K562 (cell line): ENCODE data around the gene TMEM273. TPM values are rescaled to one million over a fixed set of nuclear protein-coding genes. Genes with fewer than 3 reads are reported as not detected.

Source experiments
- BCL6 ChIP-seq: fragments of 250-450 bp; sonication (Bioruptor Pico); IDR thresholded peaks from 2 replicates; pipeline ENCODE4 v1.4.0; 2020
- HMGXB4 ChIP-seq: sonication (generic); formaldehyde crosslinking; IDR thresholded peaks from 2 replicates; pipeline ENCODE4 v1.8.1; 2023; ENCODE audit warnings: mild to moderate bottlenecking, missing genetic modification reagents
- MED1 ChIP-seq: sonication (generic); formaldehyde crosslinking; IDR thresholded peaks from 2 replicates; pipeline ENCODE4 v1.8.1; 2023; ENCODE audit warnings: missing genetic modification reagents, borderline replicate concordance
- MYBL2 ChIP-seq, 2 experiments: fragments of 450-650 bp in 1 of 2; sonication (generic) in 1 of 2; formaldehyde crosslinking in 1 of 2; IDR thresholded peaks; 2 replicates each; pipeline versions ENCODE4 v1.6.1 to v1.8.1; 2017 to 2022; ENCODE audit warnings: borderline replicate concordance in 1 of 2, inconsistent platforms in 1 of 2, low read depth in 1 of 2, mild to moderate bottlenecking in 1 of 2, missing genetic modification reagents in 1 of 2, moderate library complexity in 1 of 2
- NCOA2 ChIP-seq, 2 experiments: fragments of 450-650 bp; IDR thresholded peaks; 2 replicates each; pipeline ENCODE4 v1.6.1; 2018; ENCODE audit warnings: mild to moderate bottlenecking in 2 of 2, moderate library complexity in 1 of 2; ENCODE audit not compliant: partially characterized antibody in 2 of 2
- NEUROD1 ChIP-seq: fragments of 150-350 bp; IDR thresholded peaks from 2 replicates; pipeline ENCODE4 v1.6.1; 2014; ENCODE audit warnings: borderline replicate concordance, low read length, low read depth; ENCODE audit not compliant: partially characterized antibody
- NR1H2 ChIP-seq: sonication (generic); formaldehyde crosslinking; IDR thresholded peaks from 2 replicates; pipeline ENCODE4 v1.4.0; 2020; ENCODE audit warnings: mild to moderate bottlenecking, missing genetic modification reagents
- PKNOX1 ChIP-seq: fragments of 450-650 bp; IDR thresholded peaks from 2 replicates; pipeline ENCODE4 v1.6.1; 2016
- POLR2A ChIP-seq: fragments of 450-650 bp; conservative IDR thresholded peaks from 2 replicates; pipeline ENCODE4 v1.6.1; 2016
- RBM34 ChIP-seq: fragments of 200-400 bp; formaldehyde crosslinking; IDR thresholded peaks from 2 replicates; pipeline ENCODE4 v1.6.1; 2018; ENCODE audit warnings: low read length, borderline replicate concordance; ENCODE audit not compliant: insufficient read depth
- ZBTB1 ChIP-seq: sonication (generic); formaldehyde crosslinking; IDR thresholded peaks from 2 replicates; pipeline ENCODE4 v1.8.1; 2023; ENCODE audit warnings: missing genetic modification reagents, low read depth, mild to moderate bottlenecking, borderline replicate concordance
- polyA plus RNA-seq, 8 experiments: library from polyadenylated mRNA; depleted of rRNA in 4 of 8; stranded (reverse) in 5 of 8; unstranded in 3 of 8; fragments of >200 nt; fragmentation: Nextera tagmentation in 2 of 8; fragmentation: Illumina TruSeq in 1 of 8; extraction: Ambion mirVana in 2 of 8; extraction: Trizol in 1 of 8; gene quantifications; 2 replicates each; pipeline versions ENCODE4 v1.2.1 to v1.2.3, GENCODE V29; 2011 to 2014; ENCODE audit warnings: inconsistent platforms in 1 of 8, missing spikeins in 1 of 8
- total RNA-seq, 7 experiments: library from RNA; depleted of rRNA in 6 of 7; stranded (reverse); fragments of >200 nt in 6 of 7; fragmentation: Illumina TruSeq in 2 of 7; extraction: Trizol in 2 of 7; gene quantifications; 2 replicates each; pipeline versions ENCODE4 v1.2.1 to v1.2.3, GENCODE V29; 2011 to 2021; ENCODE audit warnings: low replicate concordance in 1 of 7

The TMEM273 gene
- total and polyA plus RNA-seq, 9 of the 15 experiments (the other 6 are each of a cell fraction or from before 2014, with no cell fraction given), result 39.2 to 131 (median 95.6) TPM

GRCh38 chr10:49164559-49165188, 23.5 kb downstream of the TMEM273 start (continued):
- TF ChIP-seq RBM34 (no peak), POLR2A (no peak), ZBTB1 (no peak), MED1 (CRISPR knock-in tag) (no peak), HMGXB4 (CRISPR knock-in tag) (peak; percentile 68), NEUROD1 (peak; percentile 36), PKNOX1 (no peak), MYBL2 (IDR thresholded peaks at IDR 0.05; ENCODE audit: low read depth) (no peak), MYBL2 (CRISPR knock-in tag; IDR thresholded peaks at IDR 0.05; ENCODE audit: borderline replicate concordance) (no peak), NR1H2 (CRISPR knock-in tag) (no peak), BCL6 (CRISPR knock-in tag) (no peak), NCOA2 (IDR thresholded peaks at IDR 0.05; ENCODE audit: partially characterized antibody in 2 of 2) (no peak)
